Heart left ventricle (tissue), 16 donors: Measurements from ENCODE around the gene SUFU. TPM values are rescaled to one million over a fixed set of nuclear protein-coding genes. Genes with fewer than 3 reads are reported as not detected.

Source experiments
- ATAC-seq, 4 donors: fragments of 200-7000 bp; cut with Tn5 transposase; one replicate each; pipeline ENCODE4 v1.9.1; 2020 to 2022; ENCODE audit warnings: moderate library complexity in 4 of 4, mild to moderate bottlenecking in 3 of 4, moderate number of reproducible peaks in 1 of 4
- DNase-seq, 5 donors: peaks; one replicate each; pipeline ENCODE4 v3.0.0-alpha.2; 2020
- H3K27ac ChIP-seq, 12 donors: fragments of 200-600 bp; sonication (generic) in 4 of 12; one replicate each; pipeline versions ENCODE4 v1.5.0 to v1.8.0; 2016 to 2022; ENCODE audit warnings: mild to moderate bottlenecking in 2 of 12
- H3K27me3 ChIP-seq, 9 donors: fragments of 200-600 bp; sonication (generic) in 2 of 9; one replicate each; pipeline versions ENCODE4 v1.5.1 to v1.8.0; 2016 to 2022; ENCODE audit warnings: mild to moderate bottlenecking in 3 of 9
- H3K36me3 ChIP-seq, 9 donors: fragments of 200-600 bp; sonication (generic) in 2 of 9; one replicate each; pipeline versions ENCODE4 v1.5.0 to v1.8.0; 2018 to 2022; ENCODE audit warnings: mild to moderate bottlenecking in 2 of 9
- H3K4me1 ChIP-seq, 12 donors: fragments of 200-600 bp; sonication (generic) in 4 of 12; one replicate each; pipeline versions ENCODE4 v1.5.0 to v1.8.0; 2016 to 2022; ENCODE audit warnings: mild to moderate bottlenecking in 3 of 12
- H3K4me3 ChIP-seq, 12 donors: fragments of 200-600 bp; sonication (generic) in 4 of 12; one replicate each; pipeline versions ENCODE4 v1.5.0 to v1.8.0; 2017 to 2022; ENCODE audit warnings: mild to moderate bottlenecking in 9 of 12, moderate library complexity in 4 of 12
- H3K9me3 ChIP-seq, 12 donors: fragments of 200-600 bp; sonication (generic) in 4 of 12; one replicate each; pipeline versions ENCODE4 v1.5.0 to v1.8.0; 2016 to 2022; ENCODE audit warnings: mild to moderate bottlenecking in 1 of 12
- POLR2A ChIP-seq, 2 donors: fragments of 450-650 bp; IDR thresholded peaks; one replicate each; pipeline ENCODE4 v1.6.1; 2017; ENCODE audit warnings: antibody characterized with exemption in 2 of 2, mild to moderate bottlenecking in 2 of 2, moderate library complexity in 2 of 2
- WGBS, 4 donors: extraction: QIAGEN DNeasy Blood & Tissue Kit in 2 of 4; methylation state at CpG; one replicate each; pipeline versions ENCODE4 v1.1.5 to v1.1.7; 2013 to 2018; 5-methylcytosine and 5-hydroxymethylcytosine counted together
- intact Hi-C, 10 donors: fragments of 100-400 bp; cut with DNase I; formaldehyde crosslinking; loops; one replicate each; pipeline versions ENCODE4 v1.11.1 to v1.14.2; 2022
- polyA plus RNA-seq, 2 donors: library from polyadenylated mRNA; stranded (reverse); fragments of 200-250 nt; gene quantifications; one replicate each; pipeline ENCODE4 v1.2.3, GENCODE V29; 2013
- total RNA-seq, 9 donors: library from RNA; depleted of rRNA in 2 of 9; stranded (reverse); fragments of >200 nt in 2 of 9; fragmentation: NEBNext Ultra II Directional in 3 of 9; extraction: Animal tissue kit (Norgen Biotek cat#: 25700) in 3 of 9; gene quantifications; one replicate each; pipeline versions ENCODE4 v1.1.0 to v1.2.4, GENCODE V29; 2016 to 2023
- TF ChIP-seq, protein P1 (sequence below), 12 donors: fragments of 200-600 bp; sonication (generic) in 4 of 12; IDR thresholded peaks; one replicate each; pipeline versions ENCODE4 v1.5.0 to v1.8.0; 2018 to 2022; ENCODE audit warnings: antibody characterized with exemption in 12 of 12, mild to moderate bottlenecking in 5 of 12
- donor health status: ischemic (EF 13 %, LVEDD 7.1; RV severe dilation, severe dysfunction).
- donor health status: healthy with polysubstance abuse.
- donor health status: DM: no; HTN: yes; CAD: no.
- donor health status: DM: no; HTN: no; CAD: no.
- donor health status: ischemic (EF 25% LVEDD 6.9; RV normal size, moderate dysfunction).
- donor health status: ischemic (EF 25% LVEDD 5.7; RV mildly dilated, moderate dysfunction).
- donor health status: healthy.
- donor health status: DM: yes; HTN: yes; CAD: no.
- donor health status: ischemic (EF 35%, LVEDD 5.7; RV mildly dilated, moderate dysfunction).
- donor health status: nonischemic (EF 11% LVEDD 7.7; RV severe dilation, severe dysfunction).
- donor health status: DM: yes; HTN: yes; CAD: no.
- donor health status: PGD.
- donor health status: ischemic (EF 29% LVEDD 5.4; RV normal size, mild dysfunction).
- donor health status: nonischemic (EF 23%, LVEDD 6.1; RV moderate dilation, normal function).

The SUFU gene
- total and polyA plus RNA-seq, 11 donors: 3.7 to 12.7 (median 7.5) TPM

- 10 to 38% (median 32%) methylated on average over 5 to 9 of the region's 9 CpGs for WGBS, 4 donors
- Histone ChIP-seq H3K9me3 (no peaks in the 10 kb centered on the region), H3K4me1 (peaks cover 12 to 81% (median 67%) of the 10 kb centered on the region in 12 donors), H3K4me3 (no peak overlapping the region), H3K27ac (peak overlapping the region; percentile 71 to 96 (median 86)), H3K36me3 (peaks cover 0 to 20% (median 8%) of the 10 kb centered on the region in 9 donors), H3K27me3 (no peaks in the 10 kb centered on the region)
- ATAC-seq: peak; percentile 14 to 64 (median 49)
- intact Hi-C loops: no loop called here
- TF ChIP-seq, protein P1, sequence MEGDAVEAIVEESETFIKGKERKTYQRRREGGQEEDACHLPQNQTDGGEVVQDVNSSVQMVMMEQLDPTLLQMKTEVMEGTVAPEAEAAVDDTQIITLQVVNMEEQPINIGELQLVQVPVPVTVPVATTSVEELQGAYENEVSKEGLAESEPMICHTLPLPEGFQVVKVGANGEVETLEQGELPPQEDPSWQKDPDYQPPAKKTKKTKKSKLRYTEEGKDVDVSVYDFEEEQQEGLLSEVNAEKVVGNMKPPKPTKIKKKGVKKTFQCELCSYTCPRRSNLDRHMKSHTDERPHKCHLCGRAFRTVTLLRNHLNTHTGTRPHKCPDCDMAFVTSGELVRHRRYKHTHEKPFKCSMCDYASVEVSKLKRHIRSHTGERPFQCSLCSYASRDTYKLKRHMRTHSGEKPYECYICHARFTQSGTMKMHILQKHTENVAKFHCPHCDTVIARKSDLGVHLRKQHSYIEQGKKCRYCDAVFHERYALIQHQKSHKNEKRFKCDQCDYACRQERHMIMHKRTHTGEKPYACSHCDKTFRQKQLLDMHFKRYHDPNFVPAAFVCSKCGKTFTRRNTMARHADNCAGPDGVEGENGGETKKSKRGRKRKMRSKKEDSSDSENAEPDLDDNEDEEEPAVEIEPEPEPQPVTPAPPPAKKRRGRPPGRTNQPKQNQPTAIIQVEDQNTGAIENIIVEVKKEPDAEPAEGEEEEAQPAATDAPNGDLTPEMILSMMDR (IDR thresholded peaks at IDR 0.05): no peak
- no peak for TF ChIP-seq POLR2A (IDR thresholded peaks at IDR 0.05)
- peak in 4 of 5 donors; percentile 57 to 71 (median 62) for DNase-seq
Measured at GRCh38 chr10:102627736-102628293, 124.0 kb downstream of the SUFU start.

GRCh38 chr10:102628451-102628911 lies 124.7 kb downstream of the SUFU start:
- H3K4me1 ChIP-seq: peaks cover 19 to 88% (median 74%) of the 10 kb centered on the region in 12 donors
- no peak overlapping the region for H3K4me3 ChIP-seq
- H3K27me3 ChIP-seq: no peaks in the 10 kb centered on the region
- H3K9me3 ChIP-seq: no peaks in the 10 kb centered on the region
- ATAC-seq (peak; percentile 34 to 63 (median 48)), DNase-seq (peak; percentile 79 to 90 (median 85))
- TF ChIP-seq, protein P1 (IDR thresholded peaks at IDR 0.05): peak in 7 of 12 donors; percentile 15 to 49 (median 23)
- no peak for TF ChIP-seq POLR2A (IDR thresholded peaks at IDR 0.05)
- intact Hi-C loops: no loop called here
- 19 to 34% (median 25%) methylated on average over 11 of the region's 11 CpGs for whole genome bisulfite sequencing, 4 donors
- peaks cover 0 to 20% (median 8%) of the 10 kb centered on the region in 9 donors for H3K36me3 ChIP-seq
- peak overlapping the region; percentile 71 to 96 (median 86) for H3K27ac ChIP-seq

DNA sequence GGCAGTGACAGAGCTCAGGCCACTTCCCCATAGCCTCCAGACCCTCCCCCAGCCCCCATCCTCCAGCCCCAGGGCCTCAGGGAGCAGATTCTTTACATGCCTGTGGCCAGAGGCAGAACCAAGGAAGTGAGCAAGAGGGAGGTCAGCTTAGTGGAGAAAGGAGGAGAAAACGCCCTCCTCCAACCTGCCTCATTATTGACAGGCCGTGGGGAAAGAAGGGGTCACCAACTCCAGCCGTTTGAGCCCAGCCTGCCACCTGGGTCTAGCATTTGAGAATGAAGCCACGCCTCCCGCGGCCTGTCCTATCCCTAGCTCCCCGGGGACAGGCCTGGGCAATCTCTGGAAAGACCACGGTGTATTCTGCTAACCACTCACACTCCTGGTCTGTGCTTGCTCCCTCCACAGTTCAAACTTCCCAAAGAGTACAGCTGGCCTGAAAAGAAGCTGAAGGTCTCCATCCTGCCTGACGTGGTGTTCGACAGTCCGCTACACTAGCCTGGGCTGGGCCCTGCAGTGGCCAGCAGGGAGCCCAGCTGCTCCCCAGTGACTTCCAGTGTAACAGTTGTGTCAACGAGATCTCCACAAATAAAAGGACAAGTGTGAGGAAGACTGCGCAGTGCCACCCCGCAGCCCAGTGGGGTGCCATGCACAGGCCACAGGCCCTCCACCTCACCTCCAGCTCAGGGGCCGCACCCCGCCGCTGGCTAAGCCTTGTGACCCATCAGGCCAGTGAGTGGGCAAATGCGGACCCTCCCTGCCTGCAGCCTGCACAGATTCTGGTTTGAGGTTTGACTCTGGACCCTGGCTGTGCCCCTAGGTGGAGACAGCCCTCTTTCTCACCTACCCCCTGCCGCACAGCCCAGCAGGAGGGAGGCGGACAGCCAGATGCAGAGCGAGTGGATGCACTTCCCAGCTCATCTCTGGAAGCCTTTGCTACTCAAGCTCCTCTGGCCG lies 126.2 kb downstream of the SUFU start:
- WGBS, 4 donors: 67 to 80% (median 73%) methylated on average over 15 to 22 of the region's 22 CpGs
- Histone ChIP-seq H3K4me3 (no peak overlapping the region), H3K27ac (peak overlapping the region in 11 of 12 donors; percentile 10 to 92 (median 85)), H3K27me3 (no peaks in the 10 kb centered on the region), H3K36me3 (peaks cover 0 to 20% (median 8%) of the 10 kb centered on the region in 9 donors), H3K9me3 (no peaks in the 10 kb centered on the region), H3K4me1 (peaks cover 23 to 97% (median 80%) of the 10 kb centered on the region in 12 donors)
- intact Hi-C loops: no loop called here
- DNase-seq (peak in 2 of 5 donors; percentile 38 to 56), ATAC-seq (no peak)
- TF ChIP-seq POLR2A (IDR thresholded peaks at IDR 0.05): no peak
- TF ChIP-seq, protein P1 (IDR thresholded peaks at IDR 0.05): no peak

GRCh38 chr10:102630663-102631062 lies 126.9 kb downstream of the SUFU start:
- intact Hi-C loops: no loop called here
- H3K36me3 ChIP-seq: peaks cover 0 to 20% (median 8%) of the 10 kb centered on the region in 9 donors
- TF ChIP-seq POLR2A (IDR thresholded peaks at IDR 0.05): no peak
- TF ChIP-seq, protein P1 (IDR thresholded peaks at IDR 0.05): no peak
- peak in 1 of 5 donors; percentile 13 for DNase-seq
- H3K9me3 ChIP-seq: no peaks in the 10 kb centered on the region
- peak overlapping the region in 3 of 12 donors; percentile 5 to 92 (median 90) for H3K27ac ChIP-seq
- no peak overlapping the region for H3K4me3 ChIP-seq
- H3K4me1 ChIP-seq: peaks cover 23 to 97% (median 73%) of the 10 kb centered on the region in 12 donors
- H3K27me3 ChIP-seq: no peaks in the 10 kb centered on the region
- WGBS, 4 donors: 83 to 91% (median 87%) methylated on average over 6 of the region's 6 CpGs
- no peak for ATAC-seq
